GM13976 (cell line): ENCODE data around the gene CRBN.
A peak's percentile ranks its signal among the peaks of the same experiment; 100 is the strongest.

ENCODE experiments used
- DNase-seq: peaks from one replicate; pipeline ENCODE4 v3.0.0; 2012; ENCODE audit warnings: low spot score
- CTCF ChIP-seq: IDR thresholded peaks from 2 replicates; pipeline ENCODE4 v1.5.1; 2012; ENCODE audit warnings: borderline replicate concordance, mild to moderate bottlenecking; ENCODE audit not compliant: insufficient read depth; ENCODE audit errors: extremely low read depth, missing control alignments, control extremely low read depth
- in situ Hi-C: fragments of 300-500 bp; cut with MboI; formaldehyde crosslinking; loops from one replicate; pipeline ENCODE4 v1.12.0; 2022; ENCODE audit warnings: low sequenced_read_pairs, mixed read lengths, inconsistent platforms; ENCODE audit not compliant: unreplicated experiment

The CRBN gene

GRCh38 chr3:3141939-3142338 lies 37.6 kb downstream of the CRBN start:
- DNase-seq, result no peak
- TF ChIP-seq CTCF, result no peak
- in situ Hi-C loops, result no loop called here

- in situ Hi-C loops, result no loop called here
- no peak for TF ChIP-seq CTCF
Measured at GRCh38 chr3:3137526-3137925, 42.0 kb downstream of the CRBN start.

GRCh38 chr3:3134750-3135448 lies 44.6 kb downstream of the CRBN start:
- no peak for DNase-seq
- in situ Hi-C loops, result no loop called here
- no peak for TF ChIP-seq CTCF

More at GRCh38 chr3:3137526-3137925, 42.0 kb downstream of the CRBN start:
- no peak for DNase-seq

- no peak for TF ChIP-seq CTCF
- in situ Hi-C loops, result no loop called here
- DNase-seq, result no peak
Measured at GRCh38 chr3:3133500-3133899, 46.0 kb downstream of the CRBN start.

GRCh38 chr3:3129579-3129978 lies 49.9 kb downstream of the CRBN start:
- in situ Hi-C loops, result no loop called here

GRCh38 chr3:3127432-3128010 lies 52.0 kb downstream of the CRBN start:
- DNase-seq, result peak; percentile 32
- in situ Hi-C loops, result no loop called here
- no peak for TF ChIP-seq CTCF

More at GRCh38 chr3:3129579-3129978, 49.9 kb downstream of the CRBN start:
- DNase-seq, result no peak
- TF ChIP-seq CTCF, result no peak
